ENCODE measurements around the gene ANKRD10.

- TF ChIP-seq CTCF (IDR thresholded peaks at IDR 0.05) (no peak), POLR2A (IDR thresholded peaks at IDR 0.05) (no peak)
Observed at GRCh38 chr13:110869231-110869804, 45.6 kb downstream of the ANKRD10 start.
